Measurements from ENCODE around the gene USP3.

USP3 gene

GRCh38 chr15:63598473-63599400 is 94.3 kb downstream of the USP3 start:
- no peak for TF ChIP-seq GLIS3 (CRISPR knock-in tag; IDR thresholded peaks at IDR 0.05)
- TF ChIP-seq ZFP30 (CRISPR knock-in tag; IDR thresholded peaks at IDR 0.05): no peak
- no peak for TF ChIP-seq CSDC2 (CRISPR knock-in tag; IDR thresholded peaks at IDR 0.05)
- TF ChIP-seq ESRRG (CRISPR knock-in tag; IDR thresholded peaks at IDR 0.05): no peak
- TF ChIP-seq ZFP3 (CRISPR knock-in tag; IDR thresholded peaks at IDR 0.05): no peak
- TF ChIP-seq ZNF565 (CRISPR knock-in tag; conservative IDR thresholded peaks at IDR 0.05; ENCODE audit: low read depth): no peak
- TF ChIP-seq POU6F1 (CRISPR knock-in tag; IDR thresholded peaks at IDR 0.05; ENCODE audit: borderline replicate concordance, low read depth): no peak
- TF ChIP-seq SNAI2 (CRISPR knock-in tag; IDR thresholded peaks at IDR 0.05): no peak
- no peak for TF ChIP-seq RARB (CRISPR knock-in tag; IDR thresholded peaks at IDR 0.05)
- TF ChIP-seq CSRNP3 (CRISPR knock-in tag; IDR thresholded peaks at IDR 0.05): no peak
- no peak for TF ChIP-seq ARNTL (CRISPR knock-in tag; IDR thresholded peaks at IDR 0.05; ENCODE audit: borderline replicate concordance, low read depth)
- no peak for TF ChIP-seq TSHZ2 (CRISPR knock-in tag; IDR thresholded peaks at IDR 0.05)
- TF ChIP-seq CREB5 (CRISPR knock-in tag; IDR thresholded peaks at IDR 0.05; ENCODE audit: low read depth): no peak
- no peak for TF ChIP-seq TOX (CRISPR knock-in tag; IDR thresholded peaks at IDR 0.05; ENCODE audit: borderline replicate concordance)
- no peak for TF ChIP-seq ISL1 (CRISPR knock-in tag; IDR thresholded peaks at IDR 0.05)
- ATAC-seq: no peak

GRCh38 chr15:63599401-63600000 is 95.1 kb downstream of the USP3 start:
- TF ChIP-seq CSDC2 (CRISPR knock-in tag; IDR thresholded peaks at IDR 0.05) (no peak), SNAI2 (CRISPR knock-in tag; IDR thresholded peaks at IDR 0.05) (no peak), ZNF8 (CRISPR knock-in tag; IDR thresholded peaks at IDR 0.05) (no peak), RARB (CRISPR knock-in tag; IDR thresholded peaks at IDR 0.05) (no peak), CREB5 (CRISPR knock-in tag; IDR thresholded peaks at IDR 0.05; ENCODE audit: low read depth) (no peak), PATZ1 (CRISPR knock-in tag; IDR thresholded peaks at IDR 0.05; ENCODE audit: borderline replicate concordance) (no peak), CSRNP3 (CRISPR knock-in tag; IDR thresholded peaks at IDR 0.05) (no peak), ZNF70 (CRISPR knock-in tag; IDR thresholded peaks at IDR 0.05) (no peak), GLIS3 (CRISPR knock-in tag; IDR thresholded peaks at IDR 0.05) (no peak), TOX (CRISPR knock-in tag; IDR thresholded peaks at IDR 0.05; ENCODE audit: borderline replicate concordance) (no peak), PPARA (CRISPR knock-in tag; IDR thresholded peaks at IDR 0.05; ENCODE audit: borderline replicate concordance) (no peak), ZFP30 (CRISPR knock-in tag; IDR thresholded peaks at IDR 0.05) (no peak), OSR1 (CRISPR knock-in tag; IDR thresholded peaks at IDR 0.05) (no peak), ZFP3 (CRISPR knock-in tag; IDR thresholded peaks at IDR 0.05) (no peak), ARNTL (CRISPR knock-in tag; IDR thresholded peaks at IDR 0.05; ENCODE audit: borderline replicate concordance, low read depth) (no peak), TCF4 (CRISPR knock-in tag; IDR thresholded peaks at IDR 0.05; ENCODE audit: borderline replicate concordance) (no peak), TSHZ2 (CRISPR knock-in tag; IDR thresholded peaks at IDR 0.05) (no peak)
- 0 out of 3 replicates have a peak, but pooled peaks have one; percentile 6 for ATAC-seq

Measured in SK-N-SH treated with all-trans-retinoic acid at 6 μM for 48 hours (cell line).